GM21529 (cell line): Measurements from ENCODE around the gene SEMA3G.

Experiments used
- ATAC-seq: cut with Tn5 transposase; IDR thresholded peaks from one replicate; pipeline ENCODE4 v1.9.1; 2021; ENCODE audit not compliant: unreplicated experiment

SEMA3G gene

DNA sequence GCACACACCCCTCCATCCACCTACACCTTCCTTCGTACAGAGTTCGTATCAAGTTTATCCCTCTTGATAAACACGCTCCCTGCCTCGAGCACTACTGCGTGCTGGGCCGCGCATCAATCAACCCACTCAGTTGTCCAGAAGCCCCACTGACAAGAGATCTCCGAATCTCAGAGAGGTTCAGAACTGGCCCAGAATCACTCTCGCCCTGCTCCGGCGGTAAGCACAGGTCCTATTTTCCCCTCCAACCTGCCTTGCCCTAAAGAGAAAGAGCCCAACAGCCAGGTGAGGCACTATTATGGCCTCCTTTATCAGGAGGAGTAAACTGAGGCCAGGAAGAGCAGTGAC is 10.0 kb upstream of the SEMA3G start:
- no peak for ATAC-seq

GRCh38 chr3:52454250-52454937 is 9.5 kb upstream of the SEMA3G start:
- ATAC-seq, result no peak

- ATAC-seq, result no peak
Observed at GRCh38 chr3:52453496-52454249, 8.8 kb upstream of the SEMA3G start, which contains the start of gene TNNC1. TNNC1 (minus strand) TSS chr3:52454041; CDS start chr3:52454015, 26 bp downstream.

DNA sequence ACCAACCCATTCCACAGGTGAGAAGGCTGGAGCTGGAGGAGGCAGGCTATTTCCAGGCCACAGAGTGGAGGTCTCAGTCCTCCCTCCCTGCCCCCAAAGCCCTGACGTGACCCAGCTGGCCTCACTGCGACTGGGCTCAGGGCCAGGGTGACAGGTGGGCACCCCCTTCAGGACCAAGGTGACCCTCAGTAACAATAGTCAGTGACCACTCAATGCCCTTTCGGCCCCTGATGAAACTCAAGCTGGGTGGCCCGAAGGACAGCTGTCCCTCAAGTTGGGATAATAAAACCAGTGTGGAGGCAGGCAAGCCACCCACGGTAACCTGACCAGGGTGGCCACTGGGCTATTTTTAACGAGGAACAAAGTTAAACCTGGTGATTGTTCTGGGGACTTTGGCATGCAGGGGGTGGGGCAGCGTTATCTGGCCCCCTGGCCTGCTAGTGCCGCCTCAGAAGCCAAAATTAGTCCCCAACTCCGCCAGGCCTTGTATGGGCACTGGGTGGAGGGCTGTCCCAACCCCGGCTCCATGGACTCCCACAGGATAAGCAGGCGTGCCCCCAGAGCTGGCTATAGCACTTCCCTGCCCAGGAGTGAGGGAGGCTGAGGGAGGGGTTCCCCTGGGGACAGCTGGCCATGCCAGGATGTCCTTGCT is 7.8 kb upstream of the SEMA3G start:
- no peak for ATAC-seq

DNA sequence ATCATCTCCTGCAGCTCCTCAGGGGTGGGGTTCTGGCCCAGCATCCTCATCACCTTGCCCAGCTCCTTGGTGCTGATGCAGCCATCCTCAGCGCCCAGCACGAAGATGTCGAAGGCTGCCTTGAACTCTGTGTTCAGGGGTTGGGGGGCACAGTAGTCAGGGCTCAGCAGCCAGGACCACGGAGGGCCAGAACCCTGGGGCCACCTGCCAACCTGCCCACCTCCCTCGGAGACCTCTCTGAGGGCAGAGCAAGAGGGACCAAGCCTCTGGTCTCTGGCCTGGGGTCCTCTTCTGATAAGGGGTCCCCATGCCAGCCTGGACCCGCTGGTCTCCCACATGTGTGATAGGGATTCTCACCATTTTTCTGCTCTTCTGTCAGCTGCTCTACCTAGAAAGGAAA is 7.2 kb upstream of the SEMA3G start:
- no peak for ATAC-seq

DNA sequence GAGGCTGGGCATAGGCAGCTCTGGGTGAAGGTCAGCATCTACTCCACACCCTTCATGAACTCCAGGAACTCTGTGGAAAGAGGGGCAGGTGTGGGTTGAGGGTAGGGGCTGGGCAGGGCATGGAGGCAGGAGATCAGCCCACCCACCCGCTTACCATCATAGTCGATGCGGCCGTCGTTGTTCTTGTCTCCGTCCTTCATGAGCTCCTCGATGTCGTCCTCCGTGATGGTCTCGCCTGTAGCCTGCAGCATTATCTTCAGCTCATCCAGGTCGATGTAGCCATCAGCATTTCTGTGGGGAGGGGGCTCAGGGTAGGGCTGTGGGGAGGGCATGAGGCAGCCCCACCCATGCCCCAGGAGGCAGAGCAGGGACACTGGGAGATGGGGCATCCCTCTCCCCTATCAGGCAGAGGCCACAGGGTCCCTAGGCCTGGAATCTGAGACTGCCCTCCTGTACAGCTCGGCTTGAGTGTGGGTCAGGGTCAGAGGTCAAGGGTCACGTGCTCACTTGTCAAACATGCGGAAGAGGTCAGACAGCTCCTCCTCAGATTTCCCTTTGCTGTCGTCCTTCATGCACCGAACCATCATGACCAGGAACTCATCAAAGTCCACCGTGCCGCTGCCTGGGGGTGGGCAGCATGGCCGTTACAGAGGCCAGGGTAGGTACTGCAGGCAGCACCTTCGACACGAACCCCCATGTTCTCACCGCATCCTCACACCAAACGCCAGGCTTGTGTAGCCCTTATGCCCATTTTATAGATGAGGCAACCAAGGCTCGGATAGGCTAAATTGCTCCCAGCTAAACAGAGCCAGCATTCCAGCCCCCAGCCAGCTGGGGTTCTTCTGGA is 6.6 kb upstream of the SEMA3G start:
- ATAC-seq, result no peak

DNA sequence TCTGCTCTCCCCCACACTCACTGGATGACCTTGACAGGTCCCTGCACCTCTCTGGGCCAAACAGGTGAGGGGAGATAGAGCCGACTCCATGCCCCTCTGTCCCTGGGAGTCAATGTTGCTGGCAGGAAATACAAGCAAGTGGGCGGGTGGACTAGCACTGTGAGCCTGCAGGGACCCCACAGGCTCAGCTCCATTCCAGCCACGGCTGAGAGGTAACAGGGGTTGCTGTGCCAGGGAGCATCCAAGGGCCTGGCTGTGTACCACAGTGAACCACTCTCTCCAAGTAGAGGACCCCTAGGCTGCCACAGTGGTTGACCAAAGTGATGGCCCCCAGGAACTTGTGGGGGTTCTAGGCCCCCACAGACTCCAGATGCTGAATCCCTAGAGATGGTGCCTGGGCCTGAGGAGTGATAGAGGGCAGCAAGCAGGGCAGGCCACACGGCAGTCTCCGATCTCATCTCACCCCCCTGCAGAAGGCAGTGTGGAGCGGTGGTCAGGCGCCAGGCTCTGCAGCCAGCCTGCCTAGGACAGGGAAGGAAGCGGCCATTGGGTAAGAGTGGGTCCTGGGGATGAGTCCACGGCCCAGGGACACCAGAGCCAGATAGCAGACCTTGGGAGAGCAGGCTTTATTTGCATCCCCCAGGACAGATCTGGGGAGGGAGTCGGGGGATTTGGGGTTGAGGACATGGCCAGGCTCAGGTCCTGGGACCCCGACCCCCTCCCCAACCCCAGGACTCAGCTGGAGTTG is 5.8 kb upstream of the SEMA3G start:
- ATAC-seq, result no peak

DNA sequence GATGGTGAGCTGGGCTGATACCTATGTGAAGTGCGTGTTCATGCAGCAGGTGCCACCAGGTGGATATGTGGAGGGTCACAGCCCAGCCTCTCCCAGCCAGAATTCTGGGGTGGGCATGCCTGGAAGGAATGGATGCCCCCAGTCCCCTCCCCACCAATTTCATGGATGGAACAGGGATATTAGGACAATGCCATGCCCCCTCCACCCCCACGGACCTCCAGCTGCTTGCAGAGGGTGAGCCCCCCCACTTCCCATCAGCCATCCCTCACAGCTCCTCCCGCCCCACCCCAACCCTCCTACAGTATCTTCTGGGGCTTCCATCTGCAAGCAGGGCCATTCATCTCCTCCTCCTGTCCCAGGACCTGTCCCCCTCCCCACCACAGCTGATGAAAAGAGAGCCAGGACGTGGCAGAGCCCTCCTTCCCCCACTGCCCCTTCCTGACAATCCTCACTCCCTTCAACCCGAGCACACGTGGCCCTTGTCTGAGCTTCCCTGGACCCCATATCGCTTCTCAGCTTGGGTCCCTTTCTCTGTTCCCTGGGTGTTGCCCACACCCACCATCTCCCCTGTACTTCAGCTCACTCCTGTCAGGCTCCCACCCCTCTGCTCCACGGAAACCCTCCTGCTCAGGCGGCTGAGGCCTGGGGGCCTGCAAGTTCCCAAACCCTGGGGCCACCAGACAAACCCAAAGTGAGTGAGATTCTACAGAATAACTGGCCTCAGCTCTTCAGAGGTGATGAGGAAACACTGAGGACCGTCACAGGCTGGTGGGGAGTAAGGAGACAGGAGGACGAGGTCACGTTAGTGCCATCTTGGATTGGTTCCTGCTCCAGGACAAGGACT is 2.8 kb upstream of the SEMA3G start:
- no peak for ATAC-seq

GRCh38 chr3:52446631-52447511 is 2.0 kb upstream of the SEMA3G start:
- no peak for ATAC-seq

DNA sequence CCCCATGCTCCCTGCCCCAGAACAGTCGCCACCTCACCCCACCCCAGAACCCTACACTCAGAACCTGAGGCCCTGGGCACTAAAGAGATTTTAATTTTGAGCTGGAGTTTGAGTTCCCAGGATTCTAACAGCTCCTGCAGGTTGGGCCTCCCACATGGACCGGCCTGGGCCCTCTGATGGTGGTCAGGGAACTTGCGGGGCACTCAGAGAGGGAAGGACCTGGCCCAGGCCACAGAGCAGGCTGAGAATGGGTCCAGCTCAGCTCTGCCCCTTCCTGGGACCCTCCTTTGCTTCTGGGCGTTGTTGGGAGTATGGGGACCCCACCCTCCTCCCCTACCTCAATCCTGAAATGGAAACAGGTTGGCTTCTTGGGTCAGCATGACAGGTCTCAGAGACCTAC is 1.1 kb upstream of the SEMA3G start:
- ATAC-seq, result no peak

DNA sequence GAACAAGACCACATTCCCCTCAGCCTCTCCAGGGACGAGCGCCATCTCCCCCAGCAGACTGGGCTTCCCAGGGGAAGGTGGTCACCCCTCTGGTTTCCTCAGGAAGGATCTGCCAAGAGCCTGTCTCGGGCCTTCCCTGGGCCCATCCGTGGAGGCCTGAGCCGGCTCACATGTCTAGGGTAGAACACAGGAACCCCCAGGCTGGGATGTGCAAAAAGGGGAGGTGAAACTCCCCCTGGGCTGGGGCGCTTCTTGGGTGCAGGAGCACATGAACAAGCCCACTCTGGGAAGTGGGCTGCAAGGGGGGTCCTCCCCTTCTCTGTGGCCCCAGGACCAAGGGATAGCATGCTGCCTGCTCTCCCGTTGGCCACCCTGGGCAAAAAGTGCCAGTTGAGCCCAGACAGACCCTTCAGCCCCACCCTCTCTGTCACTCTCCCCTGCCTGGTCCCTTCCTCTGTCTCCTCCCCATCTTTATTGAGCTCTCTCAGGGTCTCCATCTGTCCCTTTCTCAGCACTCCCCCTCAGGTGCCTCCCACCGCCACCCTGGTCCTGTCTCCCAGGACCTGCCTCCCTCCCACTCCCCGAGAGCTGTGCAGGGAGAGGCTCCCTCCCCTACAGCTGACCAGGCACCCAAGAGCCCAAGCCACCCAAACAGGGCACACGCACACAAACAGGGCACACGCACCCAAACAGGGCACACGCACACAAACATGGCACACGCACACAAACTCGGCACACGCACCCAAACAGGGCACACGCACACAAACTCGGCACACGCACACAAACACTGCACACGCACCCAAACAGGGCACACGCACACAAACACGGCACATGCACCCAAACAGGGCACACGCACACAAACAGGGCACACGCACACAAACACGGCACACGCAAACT is 864 bp downstream of the SEMA3G start:
- ATAC-seq, result no peak

- ATAC-seq, result no peak
Observed at GRCh38 chr3:52443268-52443610, 1.7 kb downstream of the SEMA3G start.

GRCh38 chr3:52442409-52443267 is 2.3 kb downstream of the SEMA3G start:
- ATAC-seq, result no peak

DNA sequence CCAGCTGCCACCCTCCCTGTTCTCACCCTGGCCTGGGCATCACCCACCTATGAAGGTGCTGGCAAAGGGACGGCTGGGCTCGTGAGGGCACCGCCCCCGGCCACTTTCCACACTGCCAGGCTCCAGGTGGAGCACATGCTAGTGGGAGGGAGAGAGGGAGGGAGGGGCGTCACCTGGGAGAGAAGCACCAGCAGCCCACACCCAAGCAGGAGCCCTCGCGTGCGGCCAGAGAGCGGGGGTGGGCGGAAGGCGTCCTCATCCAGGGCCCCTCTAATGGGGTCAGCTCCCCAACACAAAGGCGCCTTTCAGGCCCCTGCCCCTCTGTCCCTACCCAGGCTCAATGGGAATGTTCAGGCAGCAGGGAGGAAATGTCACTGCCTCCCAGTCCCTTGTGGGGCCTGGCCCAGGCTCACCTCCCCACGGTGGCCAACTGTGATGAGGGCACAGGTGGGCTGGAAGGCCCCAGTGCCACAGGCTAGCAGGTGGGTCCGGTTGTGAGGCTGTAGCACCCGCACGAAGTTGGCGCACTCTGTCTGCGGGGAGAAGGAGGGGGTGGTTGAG is 3.1 kb downstream of the SEMA3G start:
- no peak for ATAC-seq

DNA sequence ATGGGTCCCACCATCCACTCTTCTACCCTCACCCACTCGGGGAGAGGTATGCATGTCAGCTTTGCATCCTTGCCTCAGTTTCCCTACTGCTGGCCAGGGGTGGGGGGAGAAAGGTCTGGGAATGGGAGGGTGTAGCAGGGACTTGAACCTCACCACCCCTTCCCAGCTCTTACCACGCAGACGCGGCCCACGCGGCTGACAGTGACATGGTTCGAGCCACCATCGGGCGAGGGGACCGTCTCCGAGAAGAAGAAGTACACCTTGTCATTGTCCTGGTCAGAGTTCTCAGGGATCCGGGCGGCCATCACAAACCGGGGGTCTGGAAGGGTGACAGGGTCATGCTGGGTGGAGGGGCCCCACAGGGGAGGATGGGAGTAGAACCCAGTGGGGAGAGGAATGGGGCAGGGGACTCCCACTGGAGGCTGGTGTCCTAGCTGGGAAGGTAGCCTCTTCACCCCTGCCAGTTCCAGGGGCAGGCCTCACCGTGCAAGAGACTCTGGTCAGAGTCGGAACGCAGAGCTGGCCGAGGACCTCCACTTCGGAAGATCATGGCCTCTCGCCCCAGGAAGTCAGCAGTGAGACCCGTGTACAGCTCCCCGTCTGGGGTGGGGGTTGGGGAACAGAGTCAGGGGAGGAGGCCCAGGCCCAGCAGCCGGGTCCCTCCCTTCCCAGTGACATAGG is 3.7 kb downstream of the SEMA3G start:
- ATAC-seq, result no peak

DNA sequence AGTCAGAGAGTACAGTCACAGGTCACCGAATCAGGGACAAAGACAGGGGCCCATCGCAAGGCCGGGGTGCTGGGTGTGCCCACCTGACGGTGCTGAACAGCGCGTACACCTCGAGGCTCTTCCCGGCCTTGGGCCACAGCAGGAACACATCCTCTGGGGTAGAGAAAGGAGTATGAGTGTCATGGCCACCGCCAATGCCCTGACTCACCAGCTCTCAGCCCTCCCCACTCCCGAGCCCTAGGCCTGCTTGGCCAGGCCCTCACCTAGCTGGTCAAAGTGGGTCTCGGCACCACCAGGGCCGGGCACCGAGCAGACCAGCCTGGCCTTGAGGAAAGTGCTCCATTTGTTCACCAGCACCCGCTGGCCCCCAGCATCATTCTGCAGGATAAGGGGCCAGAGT is 4.2 kb downstream of the SEMA3G start:
- no peak for ATAC-seq
